ENCODE results near the gene SEMA6A. TPM values are rescaled to one million over a fixed set of nuclear protein-coding genes. Genes with fewer than 3 reads are reported as not detected.

SEMA6A gene
- total and polyA plus RNA-seq, 12 donors, result 2.9 to 11.3 (median 7.8) TPM

- 76 to 78% methylated on average over 7 of the region's 7 CpGs for WGBS, 2 donors
- H3K36me3 ChIP-seq, result peaks cover 0 to 77% (median 21%) of the 10 kb centered on the region in 9 donors
These were observed 94.6 kb downstream of the SEMA6A start for GRCh38 chr5:116479776-116480675.

GRCh38 chr5:116478491-116478890, 96.1 kb downstream of the SEMA6A start:
- WGBS, 2 donors, result 71 to 75% methylated on average over 2 of the region's 2 CpGs
- H3K27ac ChIP-seq, result no peak overlapping the region
- H3K36me3 ChIP-seq, result peaks cover 0 to 76% (median 21%) of the 10 kb centered on the region in 9 donors
- peaks cover 0 to 19% (median 12%) of the 10 kb centered on the region in 11 donors for H3K9me3 ChIP-seq
- no peak for TF ChIP-seq CTCF (IDR thresholded peaks at IDR 0.05)
- intact Hi-C loops (cut with DNase I), result no loop called here
- H3K27me3 ChIP-seq, result no peaks in the 10 kb centered on the region
- no peak overlapping the region for H3K4me3 ChIP-seq
- DNase-seq (no peak), ATAC-seq (peak in 1 of 8 donors; percentile 42)
- H3K4me1 ChIP-seq, result peaks cover 0 to 19% (median 9%) of the 10 kb centered on the region in 9 donors

More at GRCh38 chr5:116479776-116480675, 94.6 kb downstream of the SEMA6A start:
- peaks cover 0 to 19% (median 12%) of the 10 kb centered on the region in 11 donors for H3K9me3 ChIP-seq
- no peaks in the 10 kb centered on the region for H3K27me3 ChIP-seq
- H3K27ac ChIP-seq, result no peak overlapping the region
- H3K4me1 ChIP-seq, result peaks cover 0 to 19% (median 9%) of the 10 kb centered on the region in 9 donors
- TF ChIP-seq CTCF (IDR thresholded peaks at IDR 0.05), result no peak
- DNase-seq, result no peak
- no peak overlapping the region for H3K4me3 ChIP-seq
- intact Hi-C loops (cut with DNase I), result loop anchor here in 1 of 10 donors (10.0 kb wide), 1 partner anchor 345 kb away; no protein-coding TSS in a partner anchor
- peak in 5 of 8 donors; percentile 41 to 76 (median 69) for ATAC-seq

GRCh38 chr5:116476897-116477537, 97.6 kb downstream of the SEMA6A start:
- no peak for TF ChIP-seq CTCF (IDR thresholded peaks at IDR 0.05)
- H3K27me3 ChIP-seq, result no peaks in the 10 kb centered on the region
- no peak overlapping the region for H3K27ac ChIP-seq
- peaks cover 0 to 84% (median 21%) of the 10 kb centered on the region in 9 donors for H3K36me3 ChIP-seq
- 91 to 96% methylated on average over 4 of the region's 4 CpGs for WGBS, 2 donors
- H3K4me1 ChIP-seq, result peaks cover 0 to 19% (median 9%) of the 10 kb centered on the region in 9 donors
- ATAC-seq (no peak), DNase-seq (no peak)
- intact Hi-C loops (cut with DNase I), result no loop called here
- H3K4me3 ChIP-seq, result no peak overlapping the region
- H3K9me3 ChIP-seq, result peaks cover 0 to 19% (median 12%) of the 10 kb centered on the region in 11 donors

GRCh38 chr5:116475338-116475737, 99.3 kb downstream of the SEMA6A start:
- DNase-seq, result no peak
- 82 to 92% methylated on average over 5 of the region's 5 CpGs for WGBS, 2 donors
- Histone ChIP-seq H3K4me3 (no peak overlapping the region), H3K9me3 (peaks cover 0 to 19% (median 12%) of the 10 kb centered on the region in 11 donors), H3K27me3 (no peaks in the 10 kb centered on the region), H3K36me3 (peaks cover 0 to 89% (median 25%) of the 10 kb centered on the region in 9 donors), H3K4me1 (peaks cover 0 to 13% (median 5%) of the 10 kb centered on the region in 9 donors), H3K27ac (no peak overlapping the region)
- intact Hi-C loops (cut with DNase I), result no loop called here
- TF ChIP-seq CTCF (IDR thresholded peaks at IDR 0.05), result no peak
- no peak for ATAC-seq
